ENCODE data around the gene RHEBL1. TPM values are rescaled to one million over a fixed set of nuclear protein-coding genes. Genes with fewer than 3 reads are reported as not detected.

RHEBL1 gene
- polyA plus RNA-seq, 3 donors, result 0.17 to 0.96 (median 0.50) TPM

DNA sequence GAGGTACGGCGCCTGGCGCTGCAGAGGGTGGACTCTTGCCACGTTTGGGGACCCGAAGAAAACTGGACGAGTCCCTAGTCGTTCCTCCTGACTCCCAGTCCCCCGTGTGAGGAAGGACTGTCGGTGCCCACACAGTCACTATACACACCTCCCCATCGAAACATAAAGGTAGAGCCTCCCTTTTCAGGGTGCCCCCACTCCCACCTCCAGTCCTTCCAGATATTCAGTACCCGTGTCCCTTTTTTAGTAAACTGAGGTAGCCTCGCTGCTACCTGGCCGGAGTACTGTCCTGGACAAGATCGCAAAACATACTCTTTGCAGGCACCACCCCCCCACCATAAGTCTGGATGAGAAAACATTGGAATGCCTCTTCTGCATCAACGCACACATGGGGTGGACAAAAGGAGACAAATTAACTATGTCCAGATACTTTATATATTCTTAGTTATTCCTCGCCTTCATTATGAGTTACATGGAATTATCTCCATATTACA, 8.6 kb downstream of the RHEBL1 start:
- Mint-ChIP-seq H3K9me3 (no peaks in the 10 kb centered on the region), H3K27me3 (ENCODE audit: low read depth in 3 of 3) (no peaks in the 10 kb centered on the region), H3K4me1 (peaks cover 44% of the 10 kb centered on the region), H3K27ac (peak overlapping the region; percentile 32 to 99 (median 97)), H3K4me3 (peak overlapping the region; percentile 90 to 95), H3K36me3 (peaks cover 0 to 5% of the 10 kb centered on the region in 2 donors)
- H3K4me1 ChIP-seq (ENCODE audit: control insufficient read depth in 1 of 2, insufficient read depth in 2 of 2, low read length in 2 of 2), result peaks cover 37 to 40% of the 10 kb centered on the region in 2 donors
- peak overlapping the region; percentile 98 for H3K4me2 ChIP-seq (replicated peaks; ENCODE audit: extremely low read depth, low read length, poor library complexity, severe bottlenecking)
- no peaks in the 10 kb centered on the region for H3K9me3 ChIP-seq (replicated peaks in 1 of 2; ENCODE audit: control insufficient read depth in 1 of 2, insufficient read depth in 1 of 2, low read length in 2 of 2)
- no peaks in the 10 kb centered on the region for H3K36me3 ChIP-seq (replicated peaks in 1 of 2; ENCODE audit: control insufficient read depth in 1 of 2, insufficient read depth in 2 of 2, low read length in 2 of 2)
- intact Hi-C loops (cut with micrococcal nuclease), result loop anchor here in 1 of 2 donors (5.0 to 10.0 kb wide), 2 partner anchors 36 to 284 kb away; partner anchors contain the start of gene DNAJC22
- peak overlapping the region; percentile 93 for H3K9ac ChIP-seq (ENCODE audit: insufficient read depth, low read length, poor library complexity, severe bottlenecking)
- no peaks in the 10 kb centered on the region for H3K27me3 ChIP-seq (ENCODE audit: control insufficient read depth in 2 of 2, insufficient read depth in 2 of 2, low read length in 2 of 2)
- WGBS (ENCODE audit: insufficient coverage), result 4% methylated on average over 13 of the region's 16 CpGs
- H3K4me3 ChIP-seq (replicated peaks in 1 of 3; ENCODE audit: low read depth in 2 of 3, low read length in 3 of 3), result peak overlapping the region; percentile 75 to 97 (median 92)
- peak overlapping the region in 1 of 2 donors; percentile 92 for H3K27ac ChIP-seq (ENCODE audit: low read depth in 1 of 2, low read length in 2 of 2)
- no peak for DNase-seq
- TF ChIP-seq, protein P1, sequence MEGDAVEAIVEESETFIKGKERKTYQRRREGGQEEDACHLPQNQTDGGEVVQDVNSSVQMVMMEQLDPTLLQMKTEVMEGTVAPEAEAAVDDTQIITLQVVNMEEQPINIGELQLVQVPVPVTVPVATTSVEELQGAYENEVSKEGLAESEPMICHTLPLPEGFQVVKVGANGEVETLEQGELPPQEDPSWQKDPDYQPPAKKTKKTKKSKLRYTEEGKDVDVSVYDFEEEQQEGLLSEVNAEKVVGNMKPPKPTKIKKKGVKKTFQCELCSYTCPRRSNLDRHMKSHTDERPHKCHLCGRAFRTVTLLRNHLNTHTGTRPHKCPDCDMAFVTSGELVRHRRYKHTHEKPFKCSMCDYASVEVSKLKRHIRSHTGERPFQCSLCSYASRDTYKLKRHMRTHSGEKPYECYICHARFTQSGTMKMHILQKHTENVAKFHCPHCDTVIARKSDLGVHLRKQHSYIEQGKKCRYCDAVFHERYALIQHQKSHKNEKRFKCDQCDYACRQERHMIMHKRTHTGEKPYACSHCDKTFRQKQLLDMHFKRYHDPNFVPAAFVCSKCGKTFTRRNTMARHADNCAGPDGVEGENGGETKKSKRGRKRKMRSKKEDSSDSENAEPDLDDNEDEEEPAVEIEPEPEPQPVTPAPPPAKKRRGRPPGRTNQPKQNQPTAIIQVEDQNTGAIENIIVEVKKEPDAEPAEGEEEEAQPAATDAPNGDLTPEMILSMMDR (IDR thresholded peaks at IDR 0.05), result no peak
- peaks cover 30% of the 10 kb centered on the region for H4K20me1 ChIP-seq (ENCODE audit: insufficient read depth, low read length)
- peak overlapping the region; percentile 96 for H2AFZ ChIP-seq (ENCODE audit: insufficient read depth, low read depth, low read length, poor library complexity, severe bottlenecking)
- H3K79me2 ChIP-seq (ENCODE audit: insufficient read depth, low read length), result peaks cover 50% of the 10 kb centered on the region

DNA sequence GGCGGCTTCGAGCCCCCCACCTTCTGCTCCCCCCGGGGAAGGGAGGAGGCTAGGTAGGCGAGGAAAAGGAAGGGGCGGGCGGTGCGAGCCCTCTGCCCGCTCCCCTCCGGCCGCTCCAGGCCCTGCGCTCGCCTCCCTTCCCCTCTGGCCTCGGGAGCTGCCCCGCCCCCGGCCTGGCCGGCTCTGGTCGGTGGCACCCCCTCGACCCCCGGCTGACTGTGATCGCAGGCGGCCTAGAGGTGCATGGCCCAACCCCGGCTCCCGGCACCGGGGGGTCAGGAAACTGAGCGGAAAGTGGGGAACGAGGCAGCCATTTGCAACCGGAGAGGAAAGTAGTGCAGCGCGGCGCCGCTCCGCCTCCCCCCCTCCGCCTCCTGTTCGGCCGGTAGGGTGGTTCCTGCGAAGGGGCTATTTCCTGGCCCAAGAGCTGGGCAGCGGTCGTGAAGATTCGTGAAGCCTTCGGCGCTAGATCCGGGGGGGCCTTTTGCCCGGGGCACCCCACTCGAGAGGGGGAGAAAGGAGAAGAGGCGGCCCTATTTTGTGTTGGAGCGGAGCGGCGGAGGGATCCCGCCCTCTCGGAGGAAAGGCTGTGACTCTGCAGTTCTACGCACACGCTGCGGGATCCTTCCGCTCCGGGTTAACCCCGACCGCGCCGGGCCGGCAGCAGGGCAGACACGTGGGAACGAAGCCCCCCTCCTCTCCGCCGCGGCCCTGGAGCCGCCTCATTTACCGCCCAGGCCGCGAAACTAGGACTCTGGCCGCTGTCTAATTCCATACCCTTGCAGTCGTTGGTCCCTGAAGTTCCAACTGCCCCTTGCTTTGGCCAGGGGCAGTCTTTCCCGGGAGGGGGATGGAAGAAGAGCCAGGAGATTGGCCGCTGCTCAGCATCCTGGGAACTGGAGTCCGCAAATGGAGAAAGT, 9.3 kb downstream of the RHEBL1 start, which contains the start of gene KMT2D:
KMT2D (minus strand) TSS at position 558 of the 920 bp plus-strand sequence. CDS start 5,470 bp downstream, outside the sequence.
- peak within 1 kb of the TSS; percentile 98 for H3K4me2 ChIP-seq (replicated peaks; ENCODE audit: extremely low read depth, low read length, poor library complexity, severe bottlenecking)
- TF ChIP-seq, protein P1 (IDR thresholded peaks at IDR 0.05), result peak; percentile 14
- peaks cover 51% of the 10 kb centered on the region for H3K4me1 Mint-ChIP-seq
- H3K27ac Mint-ChIP-seq, result peak within 1 kb of the TSS; percentile 96 to 99 (median 97)
- H3K4me1 ChIP-seq (ENCODE audit: control insufficient read depth in 1 of 2, insufficient read depth in 2 of 2, low read length in 2 of 2), result peaks cover 43 to 47% of the 10 kb centered on the region in 2 donors
- peak within 1 kb of the TSS; percentile 96 to 97 for H3K4me3 Mint-ChIP-seq
- peak within 1 kb of the TSS; percentile 96 for H2AFZ ChIP-seq (ENCODE audit: insufficient read depth, low read depth, low read length, poor library complexity, severe bottlenecking)
- intact Hi-C loops (cut with micrococcal nuclease), result loop anchor here in 1 of 2 donors (5.0 to 10.0 kb wide), 2 partner anchors 37 to 284 kb away; partner anchors contain the start of gene DNAJC22
- no peaks in the 10 kb centered on the region for H3K9me3 ChIP-seq (replicated peaks in 1 of 2; ENCODE audit: control insufficient read depth in 1 of 2, insufficient read depth in 1 of 2, low read length in 2 of 2)
- peak within 1 kb of the TSS; percentile 68 to 92 for H3K27ac ChIP-seq (ENCODE audit: low read depth in 1 of 2, low read length in 2 of 2)
- H3K9ac ChIP-seq (ENCODE audit: insufficient read depth, low read length, poor library complexity, severe bottlenecking), result peak within 1 kb of the TSS; percentile 93
- H3K36me3 ChIP-seq (replicated peaks in 1 of 2; ENCODE audit: control insufficient read depth in 1 of 2, insufficient read depth in 2 of 2, low read length in 2 of 2), result no peaks in the 10 kb centered on the region
- H3K4me3 ChIP-seq (replicated peaks in 1 of 3; ENCODE audit: low read depth in 2 of 3, low read length in 3 of 3), result peak within 1 kb of the TSS; percentile 75 to 97 (median 92)
- no peaks in the 10 kb centered on the region for H3K27me3 Mint-ChIP-seq (ENCODE audit: low read depth in 3 of 3)
- peaks cover 3 to 9% of the 10 kb centered on the region in 2 donors for H3K36me3 Mint-ChIP-seq
- under 1% methylated on average over 66 of the region's 74 CpGs for WGBS (ENCODE audit: insufficient coverage)
- DNase-seq, result peak; percentile 84 to 92 (median 87)
- no peaks in the 10 kb centered on the region for H3K27me3 ChIP-seq (ENCODE audit: control insufficient read depth in 2 of 2, insufficient read depth in 2 of 2, low read length in 2 of 2)
- H3K9me3 Mint-ChIP-seq, result no peaks in the 10 kb centered on the region
- H4K20me1 ChIP-seq (ENCODE audit: insufficient read depth, low read length), result peaks cover 35% of the 10 kb centered on the region
- peaks cover 57% of the 10 kb centered on the region for H3K79me2 ChIP-seq (ENCODE audit: insufficient read depth, low read length)
